GM19193 (cell line): ENCODE measurements around the gene OMG.

ENCODE experiments used
- POLR2A ChIP-seq: IDR thresholded peaks from 4 replicates; pipeline ENCODE4 v1.6.1; 2011; ENCODE audit not compliant: insufficient read depth, insufficient read length; ENCODE audit errors: extremely low read depth

OMG gene

GRCh38 chr17:31311526-31311925 is 14.5 kb upstream of the OMG start:
- TF ChIP-seq POLR2A, result no peak

GRCh38 chr17:31310886-31311285 is 13.8 kb upstream of the OMG start:
- TF ChIP-seq POLR2A, result peak; percentile 9

GRCh38 chr17:31310260-31310659 is 13.2 kb upstream of the OMG start:
- no peak for TF ChIP-seq POLR2A

GRCh38 chr17:31309556-31309955 is 12.5 kb upstream of the OMG start:
- no peak for TF ChIP-seq POLR2A

GRCh38 chr17:31308372-31309334 is 11.6 kb upstream of the OMG start:
- TF ChIP-seq POLR2A, result no peak

GRCh38 chr17:31307640-31308039 is 10.6 kb upstream of the OMG start:
- TF ChIP-seq POLR2A, result no peak

GRCh38 chr17:31299624-31300023 is 2.6 kb upstream of the OMG start:
- TF ChIP-seq POLR2A, result no peak

GRCh38 chr17:31296142-31296541 is 897 bp downstream of the OMG start:
- no peak for TF ChIP-seq POLR2A

GRCh38 chr17:31295489-31295871 is 1.6 kb downstream of the OMG start:
- no peak for TF ChIP-seq POLR2A

- TF ChIP-seq POLR2A, result no peak
These were observed 2.1 kb downstream of the OMG start for GRCh38 chr17:31294820-31295488.

GRCh38 chr17:31294231-31294630 is 2.8 kb downstream of the OMG start:
- TF ChIP-seq POLR2A, result no peak

GRCh38 chr17:31293581-31293980 is 3.5 kb downstream of the OMG start:
- TF ChIP-seq POLR2A, result no peak

- TF ChIP-seq POLR2A, result no peak
These were observed 5.2 kb downstream of the OMG start for GRCh38 chr17:31291820-31292219.

- no peak for TF ChIP-seq POLR2A
These were observed 7.2 kb downstream of the OMG start for GRCh38 chr17:31289790-31290189.

GRCh38 chr17:31286587-31286986 is 10.5 kb downstream of the OMG start:
- TF ChIP-seq POLR2A, result no peak

GRCh38 chr17:31283841-31284240 is 13.2 kb downstream of the OMG start:
- no peak for TF ChIP-seq POLR2A
